Esophagus muscularis mucosa (tissue), 4 donors: ENCODE data around the gene CDON.

Source experiments
- EP300 ChIP-seq: sonication (generic); formaldehyde crosslinking; IDR thresholded peaks from one replicate; pipeline ENCODE4 v1.6.1; 2017; ENCODE audit warnings: antibody characterized with exemption
- POLR2AphosphoS5 ChIP-seq, 2 donors: sonication (generic); formaldehyde crosslinking; IDR thresholded peaks; one replicate each; pipeline ENCODE4 v1.6.1; 2017; ENCODE audit warnings: antibody characterized with exemption in 2 of 2
- TF ChIP-seq, protein P1 (sequence below), 3 experiments: fragments of 200-600 bp in 2 of 3; fragments of 450-650 bp in 1 of 3; sonication (generic) in 2 of 3; IDR thresholded peaks; one replicate each; pipeline ENCODE4 v1.5.1; 2017 to 2019; ENCODE audit warnings: antibody characterized with exemption in 3 of 3, mild to moderate bottlenecking in 2 of 3, moderate library complexity in 1 of 3

DNA sequence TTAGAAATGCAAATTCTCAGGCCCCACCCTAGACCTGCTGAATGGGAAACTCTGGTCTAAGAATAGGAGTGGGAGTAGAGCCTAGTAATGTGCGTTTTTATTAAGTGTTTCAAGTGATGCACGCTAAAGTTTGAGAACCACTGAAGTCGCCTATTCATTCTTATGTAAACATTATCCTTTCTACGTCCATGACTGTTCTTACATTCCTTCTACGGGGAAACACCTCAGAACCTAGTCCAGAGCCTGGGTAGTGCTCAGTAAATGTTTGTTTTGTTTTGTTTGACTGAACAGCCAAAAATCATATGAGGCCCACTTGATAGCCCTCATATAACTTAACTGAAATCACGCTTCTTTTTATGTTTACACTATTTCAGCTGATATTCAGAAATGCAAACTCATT is 87.0 kb downstream of the CDON start:
- TF ChIP-seq, protein P1, sequence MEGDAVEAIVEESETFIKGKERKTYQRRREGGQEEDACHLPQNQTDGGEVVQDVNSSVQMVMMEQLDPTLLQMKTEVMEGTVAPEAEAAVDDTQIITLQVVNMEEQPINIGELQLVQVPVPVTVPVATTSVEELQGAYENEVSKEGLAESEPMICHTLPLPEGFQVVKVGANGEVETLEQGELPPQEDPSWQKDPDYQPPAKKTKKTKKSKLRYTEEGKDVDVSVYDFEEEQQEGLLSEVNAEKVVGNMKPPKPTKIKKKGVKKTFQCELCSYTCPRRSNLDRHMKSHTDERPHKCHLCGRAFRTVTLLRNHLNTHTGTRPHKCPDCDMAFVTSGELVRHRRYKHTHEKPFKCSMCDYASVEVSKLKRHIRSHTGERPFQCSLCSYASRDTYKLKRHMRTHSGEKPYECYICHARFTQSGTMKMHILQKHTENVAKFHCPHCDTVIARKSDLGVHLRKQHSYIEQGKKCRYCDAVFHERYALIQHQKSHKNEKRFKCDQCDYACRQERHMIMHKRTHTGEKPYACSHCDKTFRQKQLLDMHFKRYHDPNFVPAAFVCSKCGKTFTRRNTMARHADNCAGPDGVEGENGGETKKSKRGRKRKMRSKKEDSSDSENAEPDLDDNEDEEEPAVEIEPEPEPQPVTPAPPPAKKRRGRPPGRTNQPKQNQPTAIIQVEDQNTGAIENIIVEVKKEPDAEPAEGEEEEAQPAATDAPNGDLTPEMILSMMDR (IDR thresholded peaks at IDR 0.05): no peak
- no peak for TF ChIP-seq EP300
- no peak for TF ChIP-seq POLR2AphosphoS5 (IDR thresholded peaks at IDR 0.05)
